Heart right ventricle (tissue), 16 donors: ENCODE measurements around the gene SETBP1. TPM values are rescaled to one million over a fixed set of nuclear protein-coding genes. Genes with fewer than 3 reads are reported as not detected.

Experiments
- ATAC-seq, 8 donors: fragments of 200-7000 bp; cut with Tn5 transposase; one replicate each; pipeline ENCODE4 v1.9.1; 2020; ENCODE audit warnings: mild to moderate bottlenecking in 8 of 8, moderate library complexity in 8 of 8, moderate number of reproducible peaks in 1 of 8
- DNase-seq, 2 donors: peaks; one replicate each; pipeline ENCODE4 v3.0.0-alpha.2; 2020
- H3K27ac ChIP-seq, 10 donors: fragments of 200-600 bp; sonication (generic) in 2 of 10; one replicate each; pipeline versions ENCODE4 v1.5.0 to v1.8.0; 2020 to 2022; ENCODE audit warnings: mild to moderate bottlenecking in 3 of 10
- H3K27me3 ChIP-seq, 7 donors: fragments of 200-600 bp; one replicate each; pipeline ENCODE4 v1.8.0; 2021 to 2022; ENCODE audit warnings: mild to moderate bottlenecking in 2 of 7
- H3K36me3 ChIP-seq, 9 donors: fragments of 200-600 bp; sonication (generic) in 1 of 9; one replicate each; pipeline versions ENCODE4 v1.5.0 to v1.8.0; 2020 to 2022; ENCODE audit warnings: mild to moderate bottlenecking in 2 of 9
- H3K4me1 ChIP-seq, 9 donors: fragments of 200-600 bp; sonication (generic) in 1 of 9; one replicate each; pipeline versions ENCODE4 v1.5.0 to v1.8.0; 2020 to 2022; ENCODE audit warnings: mild to moderate bottlenecking in 4 of 9
- H3K4me3 ChIP-seq, 10 donors: fragments of 200-600 bp; sonication (generic) in 2 of 10; one replicate each; pipeline versions ENCODE4 v1.5.0 to v1.8.0; 2020 to 2022; ENCODE audit warnings: mild to moderate bottlenecking in 7 of 10, moderate library complexity in 2 of 10
- H3K9me3 ChIP-seq, 11 donors: fragments of 200-600 bp in 10 of 11; sonication (generic) in 2 of 11; one replicate each; pipeline versions ENCODE4 v1.5.0 to v1.8.0; 2013 to 2022; ENCODE audit warnings: mild to moderate bottlenecking in 2 of 11, control low read depth in 1 of 11, moderate library complexity in 1 of 11
- WGBS, 2 donors: extraction: QIAGEN DNeasy Blood & Tissue Kit; methylation state at CpG; one replicate each; pipeline ENCODE4 v1.1.7; 2013; ENCODE audit warnings: inconsistent platforms in 1 of 2; 5-methylcytosine and 5-hydroxymethylcytosine counted together
- intact Hi-C, 10 donors: fragments of 100-400 bp; cut with DNase I; formaldehyde crosslinking; loops; one replicate each; pipeline versions ENCODE4 v1.11.1 to v1.14.2; 2022
- polyA plus RNA-seq, 2 donors: library from polyadenylated mRNA; stranded (reverse); fragments of 200-250 nt; gene quantifications; one replicate each; pipeline ENCODE4 v1.2.3, GENCODE V29; 2013
- total RNA-seq, 10 donors: library from RNA; stranded (reverse); fragmentation: NEBNext Ultra II Directional in 3 of 10; extraction: Animal tissue kit (Norgen Biotek cat#: 25700) in 3 of 10; gene quantifications; one replicate each; pipeline versions ENCODE4 v1.2.1 to v1.2.4, GENCODE V29; 2021 to 2023
- TF ChIP-seq, protein P1 (sequence below), 9 donors: fragments of 200-600 bp; sonication (generic) in 2 of 9; IDR thresholded peaks; one replicate each; pipeline versions ENCODE4 v1.5.0 to v1.8.0; 2021 to 2022; ENCODE audit warnings: antibody characterized with exemption in 9 of 9, mild to moderate bottlenecking in 5 of 9, moderate library complexity in 1 of 9
- donor health status: Arrhythmogenic right ventricular cardiomyopathy.
- donor health status: ischemic (EF 13 %, LVEDD 7.1; RV severe dilation, severe dysfunction).
- donor health status: healthy with polysubstance abuse.
- donor health status: DM: no; HTN: yes; CAD: no.
- donor health status: DM: no; HTN: no; CAD: no.
- donor health status: ischemic (EF 25% LVEDD 6.9; RV normal size, moderate dysfunction).
- donor health status: ischemic (EF 25% LVEDD 5.7; RV mildly dilated, moderate dysfunction).
- donor health status: healthy.
- donor health status: DM: yes; HTN: yes; CAD: no.
- donor health status: Ischemic cardiomyopathy.
- donor health status: ischemic (EF 35%, LVEDD 5.7; RV mildly dilated, moderate dysfunction).
- donor health status: nonischemic (EF 11% LVEDD 7.7; RV severe dilation, severe dysfunction).
- donor health status: DM: yes; HTN: yes; CAD: no.
- donor health status: PGD.
- donor health status: ischemic (EF 29% LVEDD 5.4; RV normal size, mild dysfunction).
- donor health status: nonischemic (EF 23%, LVEDD 6.1; RV moderate dilation, normal function).

SETBP1 gene
- total and polyA plus RNA-seq, 12 donors: 0.71 to 12.2 (median 6.1) TPM

DNA sequence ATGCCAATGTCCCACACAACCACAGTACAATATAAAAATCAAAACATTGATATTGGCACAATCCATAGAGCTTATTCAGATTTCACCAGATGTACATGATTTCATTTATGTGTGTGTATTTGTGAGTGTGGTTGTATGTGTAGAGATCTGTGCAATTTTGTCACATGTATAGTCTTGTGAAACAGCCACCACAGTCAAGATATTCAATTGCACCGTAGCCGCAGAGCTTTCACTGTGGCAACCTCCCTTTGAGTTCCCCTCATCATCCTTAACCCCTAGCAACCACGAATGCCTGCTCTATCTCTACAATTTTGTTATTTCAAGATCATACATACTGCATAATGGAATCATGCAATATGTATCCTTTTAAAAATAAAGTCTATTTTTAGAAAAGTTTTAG, 391.3 kb downstream of the SETBP1 start:
- intact Hi-C loops: no loop called here
- no peak for ATAC-seq
- no peaks in the 10 kb centered on the region for H3K36me3 ChIP-seq
- 58 to 77% methylated on average over 3 of the region's 3 CpGs for WGBS, 2 donors
- peaks cover 0 to 3% (median 0%) of the 10 kb centered on the region in 7 donors for H3K27me3 ChIP-seq
- no peak overlapping the region for H3K4me3 ChIP-seq
- TF ChIP-seq, protein P1, sequence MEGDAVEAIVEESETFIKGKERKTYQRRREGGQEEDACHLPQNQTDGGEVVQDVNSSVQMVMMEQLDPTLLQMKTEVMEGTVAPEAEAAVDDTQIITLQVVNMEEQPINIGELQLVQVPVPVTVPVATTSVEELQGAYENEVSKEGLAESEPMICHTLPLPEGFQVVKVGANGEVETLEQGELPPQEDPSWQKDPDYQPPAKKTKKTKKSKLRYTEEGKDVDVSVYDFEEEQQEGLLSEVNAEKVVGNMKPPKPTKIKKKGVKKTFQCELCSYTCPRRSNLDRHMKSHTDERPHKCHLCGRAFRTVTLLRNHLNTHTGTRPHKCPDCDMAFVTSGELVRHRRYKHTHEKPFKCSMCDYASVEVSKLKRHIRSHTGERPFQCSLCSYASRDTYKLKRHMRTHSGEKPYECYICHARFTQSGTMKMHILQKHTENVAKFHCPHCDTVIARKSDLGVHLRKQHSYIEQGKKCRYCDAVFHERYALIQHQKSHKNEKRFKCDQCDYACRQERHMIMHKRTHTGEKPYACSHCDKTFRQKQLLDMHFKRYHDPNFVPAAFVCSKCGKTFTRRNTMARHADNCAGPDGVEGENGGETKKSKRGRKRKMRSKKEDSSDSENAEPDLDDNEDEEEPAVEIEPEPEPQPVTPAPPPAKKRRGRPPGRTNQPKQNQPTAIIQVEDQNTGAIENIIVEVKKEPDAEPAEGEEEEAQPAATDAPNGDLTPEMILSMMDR (IDR thresholded peaks at IDR 0.05): no peak
- no peak overlapping the region for H3K27ac ChIP-seq
- H3K9me3 ChIP-seq: peaks cover 0 to 2% (median 0%) of the 10 kb centered on the region in 11 donors
- peaks cover 0 to 15% (median 3%) of the 10 kb centered on the region in 9 donors for H3K4me1 ChIP-seq
- DNase-seq: no peak

DNA sequence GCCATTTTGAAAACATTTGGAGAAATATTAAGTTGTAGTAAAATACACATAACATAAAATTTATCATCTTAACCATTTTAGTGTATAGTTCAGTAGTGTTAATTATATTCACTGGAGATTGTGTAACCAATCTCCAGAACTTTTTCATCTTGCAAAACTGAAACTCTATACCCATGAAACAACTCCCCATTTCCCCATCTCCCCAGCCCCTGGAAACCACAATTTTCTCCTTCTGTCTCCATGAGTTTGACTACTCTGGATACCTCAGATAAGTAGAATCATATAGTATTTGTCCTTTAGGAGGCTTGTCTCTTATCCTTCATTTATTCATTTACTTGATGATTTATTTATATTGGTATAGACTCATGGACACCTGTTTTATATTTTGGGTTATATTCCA, 392.9 kb downstream of the SETBP1 start:
- ATAC-seq (no peak), DNase-seq (no peak)
- intact Hi-C loops: no loop called here
- Histone ChIP-seq H3K4me3 (no peak overlapping the region), H3K36me3 (no peaks in the 10 kb centered on the region), H3K27me3 (peaks cover 0 to 3% (median 0%) of the 10 kb centered on the region in 7 donors), H3K27ac (no peak overlapping the region), H3K4me1 (peaks cover 0 to 7% (median 0%) of the 10 kb centered on the region in 9 donors), H3K9me3 (peaks cover 0 to 2% (median 0%) of the 10 kb centered on the region in 11 donors)
- TF ChIP-seq, protein P1 (IDR thresholded peaks at IDR 0.05): no peak

GRCh38 chr18:45081566-45082181, 401.0 kb downstream of the SETBP1 start:
- 56 to 63% methylated on average over 6 of the region's 6 CpGs for WGBS, 2 donors
- peaks cover 0 to 6% (median 0%) of the 10 kb centered on the region in 7 donors for H3K27me3 ChIP-seq
- peaks cover 0 to 4% (median 0%) of the 10 kb centered on the region in 9 donors for H3K4me1 ChIP-seq
- TF ChIP-seq, protein P1 (IDR thresholded peaks at IDR 0.05): no peak
- no peak for DNase-seq
- no peak overlapping the region for H3K4me3 ChIP-seq
- no peak for ATAC-seq
- H3K36me3 ChIP-seq: no peaks in the 10 kb centered on the region
- H3K9me3 ChIP-seq: peaks cover 0 to 15% (median 4%) of the 10 kb centered on the region in 11 donors
- intact Hi-C loops: no loop called here
- H3K27ac ChIP-seq: no peak overlapping the region

DNA sequence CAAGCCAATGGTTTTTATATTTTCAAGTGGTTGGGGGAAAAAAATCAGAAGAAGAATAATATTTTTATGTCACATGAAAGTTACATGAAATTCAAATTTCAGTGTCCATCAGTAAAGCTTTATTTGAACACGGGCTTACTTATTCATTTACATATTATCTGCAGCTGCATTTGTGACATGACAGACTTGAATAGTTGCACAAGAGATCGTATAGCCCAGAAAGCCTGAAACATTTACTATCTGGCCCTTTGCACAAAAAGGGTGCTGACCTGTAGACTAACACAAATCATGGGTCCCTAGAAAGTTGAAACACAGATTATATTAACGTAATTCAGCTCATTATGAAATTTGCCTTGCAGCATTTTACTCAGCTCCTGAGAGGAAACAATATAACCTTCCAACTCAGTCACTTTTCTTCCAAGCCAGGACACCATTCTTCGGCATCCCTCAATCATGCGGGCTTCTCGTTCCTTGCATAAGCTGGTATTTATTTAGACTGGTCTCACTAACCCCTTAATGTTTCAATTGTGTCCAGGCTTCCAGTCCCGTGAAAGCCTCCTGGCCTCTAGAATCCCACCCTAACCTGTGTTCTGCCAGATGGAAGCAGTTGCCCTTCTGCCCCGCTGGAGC, 402.7 kb downstream of the SETBP1 start:
- H3K27me3 ChIP-seq: peaks cover 0 to 6% (median 0%) of the 10 kb centered on the region in 7 donors

More for the DNA sequence above, 402.7 kb downstream of the SETBP1 start:
- intact Hi-C loops: no loop called here
- ATAC-seq (no peak), DNase-seq (no peak)
- WGBS, 2 donors: 85 to 93% methylated on average over 8 of the region's 8 CpGs
- TF ChIP-seq, protein P1 (IDR thresholded peaks at IDR 0.05): no peak
- Histone ChIP-seq H3K27ac (no peak overlapping the region), H3K4me3 (no peak overlapping the region), H3K9me3 (peaks cover 0 to 15% (median 4%) of the 10 kb centered on the region in 11 donors), H3K4me1 (peaks cover 0 to 4% (median 0%) of the 10 kb centered on the region in 9 donors), H3K36me3 (no peaks in the 10 kb centered on the region)
